HEK293 (cell line): ENCODE results near the gene SPATA1.
A peak's percentile ranks its signal among the peaks of the same experiment; 100 is the strongest.

Source experiments
- EGR2 ChIP-seq: fragments of 450-650 bp; formaldehyde crosslinking; IDR thresholded peaks from 2 replicates; pipeline ENCODE4 v1.5.1; 2016; ENCODE audit warnings: low read depth, missing biosample characterization, missing genetic modification characterization
- HOXA7 ChIP-seq: sonication (generic); formaldehyde crosslinking; IDR thresholded peaks from 2 replicates; pipeline ENCODE4 v1.8.1; 2022; ENCODE audit warnings: missing genetic modification reagents, borderline replicate concordance
- HOXD13 ChIP-seq: sonication (generic); formaldehyde crosslinking; IDR thresholded peaks from 2 replicates; pipeline ENCODE4 v1.8.0; 2022; ENCODE audit warnings: missing genetic modification reagents, borderline replicate concordance
- PATZ1 ChIP-seq: fragments of 450-650 bp; formaldehyde crosslinking; IDR thresholded peaks from 2 replicates; pipeline ENCODE4 v1.5.1; 2016; ENCODE audit warnings: missing biosample characterization, missing genetic modification characterization
- PRDM10 ChIP-seq: fragments of 450-650 bp; formaldehyde crosslinking; IDR thresholded peaks from 2 replicates; pipeline ENCODE4 v1.5.1; 2016; ENCODE audit warnings: missing biosample characterization, missing genetic modification characterization
- YY1 ChIP-seq: fragments of 450-650 bp; formaldehyde crosslinking; IDR thresholded peaks from 2 replicates; pipeline ENCODE4 v1.5.1; 2018; ENCODE audit warnings: missing biosample characterization, missing genetic modification characterization
- ZBTB26 ChIP-seq: fragments of 450-650 bp; formaldehyde crosslinking; optimal IDR thresholded peaks from 2 replicates; pipeline ENCODE3; 2016; ENCODE audit warnings: missing biosample characterization, mild to moderate bottlenecking, missing genetic modification characterization
- ZNF114 ChIP-seq: fragments of 450-650 bp; formaldehyde crosslinking; IDR thresholded peaks from 2 replicates; pipeline ENCODE4 v1.5.0; 2017; ENCODE audit warnings: missing biosample characterization, missing genetic modification characterization
- ZNF121 ChIP-seq: fragments of 450-650 bp; formaldehyde crosslinking; IDR thresholded peaks from 2 replicates; pipeline ENCODE4 v1.5.1; 2016; ENCODE audit warnings: missing biosample characterization, missing genetic modification characterization
- ZNF148 ChIP-seq: fragments of 450-650 bp; formaldehyde crosslinking; IDR thresholded peaks from 2 replicates; pipeline ENCODE4 v1.5.0; 2017; ENCODE audit warnings: missing biosample characterization, missing genetic modification characterization, borderline replicate concordance
- ZNF174 ChIP-seq: fragments of 450-650 bp; formaldehyde crosslinking; IDR thresholded peaks from 2 replicates; pipeline ENCODE4 v1.5.0; 2017; ENCODE audit warnings: missing biosample characterization, mild to moderate bottlenecking, missing genetic modification characterization
- ZNF280D ChIP-seq: fragments of 450-650 bp; formaldehyde crosslinking; IDR thresholded peaks from 2 replicates; pipeline ENCODE4 v1.5.1; 2016; ENCODE audit warnings: missing biosample characterization, missing genetic modification characterization
- ZNF311 ChIP-seq: fragments of 450-650 bp; formaldehyde crosslinking; IDR thresholded peaks from 2 replicates; pipeline ENCODE4 v1.5.1; 2017; ENCODE audit warnings: missing biosample characterization, missing genetic modification characterization, borderline replicate concordance
- ZNF354C ChIP-seq: fragments of 450-650 bp; formaldehyde crosslinking; IDR thresholded peaks from 2 replicates; pipeline ENCODE4 v1.5.1; 2016; ENCODE audit warnings: missing biosample characterization, missing genetic modification characterization, low read depth, borderline replicate concordance
- ZNF423 ChIP-seq: fragments of 450-650 bp; formaldehyde crosslinking; IDR thresholded peaks from 2 replicates; pipeline ENCODE4 v1.5.1; 2016; ENCODE audit warnings: missing biosample characterization, missing genetic modification characterization
- ZNF555 ChIP-seq: fragments of 450-650 bp; formaldehyde crosslinking; conservative IDR thresholded peaks from 2 replicates; pipeline ENCODE4 v1.5.1; 2017; ENCODE audit warnings: missing biosample characterization, mild to moderate bottlenecking, missing genetic modification characterization, inconsistent platforms
- ZNF692 ChIP-seq: fragments of 450-650 bp; formaldehyde crosslinking; IDR thresholded peaks from 2 replicates; pipeline ENCODE4 v1.5.1; 2016; ENCODE audit warnings: missing biosample characterization, missing genetic modification characterization
- ZNF704 ChIP-seq: fragments of 450-650 bp; formaldehyde crosslinking; IDR thresholded peaks from 2 replicates; pipeline ENCODE4 v1.5.1; 2016; ENCODE audit warnings: missing biosample characterization, missing genetic modification characterization
- ZNF747 ChIP-seq: fragments of 450-650 bp; formaldehyde crosslinking; IDR thresholded peaks from 2 replicates; pipeline ENCODE4 v1.5.1; 2016; ENCODE audit warnings: missing biosample characterization, missing genetic modification characterization
- ZSCAN5A ChIP-seq: fragments of 450-650 bp; formaldehyde crosslinking; IDR thresholded peaks from 2 replicates; pipeline ENCODE4 v1.5.1; 2016; ENCODE audit warnings: missing biosample characterization, missing genetic modification characterization

SPATA1 gene

GRCh38 chr1:84478876-84479868 is 27.0 kb upstream of the SPATA1 start, which contains the start of gene RPF1 (continued):
- TF ChIP-seq PRDM10 (tag by site-specific recombination) (peak; percentile 87), ZNF354C (tag by site-specific recombination) (no peak), ZNF114 (tag by site-specific recombination) (no peak), ZNF704 (tag by site-specific recombination) (no peak), ZNF555 (tag by site-specific recombination) (no peak), ZBTB26 (tag by site-specific recombination) (peak; percentile 56), ZNF747 (tag by site-specific recombination) (no peak), HOXA7 (CRISPR knock-in tag) (0 out of 2 replicates have a peak, but pooled peaks have one; percentile 26), ZNF311 (tag by site-specific recombination) (no peak), ZNF423 (tag by site-specific recombination) (no peak), ZNF692 (tag by site-specific recombination) (peak; percentile 56; the same call in 1 of the 2 replicates), ZNF174 (tag by site-specific recombination) (no peak), ZNF148 (tag by site-specific recombination) (no peak), HOXD13 (CRISPR knock-in tag) (no peak), PATZ1 (tag by site-specific recombination) (0 out of 2 replicates have a peak, but pooled peaks have one; percentile 39), ZNF121 (tag by site-specific recombination) (no peak), ZNF280D (tag by site-specific recombination) (peak; percentile 87; the same call in 1 of the 2 replicates), ZSCAN5A (tag by site-specific recombination) (no peak), EGR2 (no peak), YY1 (tag by site-specific recombination) (peak; percentile 72)
